SK-N-SH treated with all-trans-retinoic acid at 6 μM for 48 hours (cell line): ENCODE results near the gene ELF5.

Experiments
- ATAC-seq: fragments of 200-7000 bp; cut with Tn5 transposase; 3 replicates; pipeline ENCODE4 v1.9.1; 2020; ENCODE audit warnings: mild to moderate bottlenecking, moderate library complexity
- ARNTL ChIP-seq: fragments of 450-650 bp; formaldehyde crosslinking; IDR thresholded peaks from 2 replicates; pipeline ENCODE4 v1.5.0; 2020; ENCODE audit warnings: low read depth, mild to moderate bottlenecking, moderate library complexity, borderline replicate concordance
- BACH2 ChIP-seq: fragments of 250-450 bp; sonication (Bioruptor Pico); IDR thresholded peaks from 2 replicates; pipeline ENCODE4 v1.9.0; 2021; ENCODE audit warnings: mild to moderate bottlenecking, borderline replicate concordance
- CREB5 ChIP-seq: fragments of 250-450 bp; sonication (Bioruptor Pico); IDR thresholded peaks from 2 replicates; pipeline ENCODE4 v1.5.1; 2020; ENCODE audit warnings: low read depth, mild to moderate bottlenecking, moderate library complexity
- CSDC2 ChIP-seq: fragments of 250-450 bp; sonication (Bioruptor Pico); IDR thresholded peaks from 2 replicates; pipeline ENCODE4 v1.5.0; 2020; ENCODE audit warnings: mild to moderate bottlenecking, moderate library complexity
- CSRNP3 ChIP-seq: fragments of 250-450 bp; sonication (Bioruptor Pico); IDR thresholded peaks from 2 replicates; pipeline ENCODE4 v1.5.1; 2021; ENCODE audit warnings: mild to moderate bottlenecking, moderate library complexity
- ESRRG ChIP-seq: fragments of 250-450 bp; sonication (Bioruptor Pico); IDR thresholded peaks from 2 replicates; pipeline ENCODE4 v1.6.1; 2021; ENCODE audit warnings: mild to moderate bottlenecking
- GLIS3 ChIP-seq: fragments of 250-450 bp; sonication (Bioruptor Pico); IDR thresholded peaks from 2 replicates; pipeline ENCODE4 v1.5.0; 2020; ENCODE audit warnings: mild to moderate bottlenecking, moderate library complexity
- ISL1 ChIP-seq: fragments of 250-450 bp; sonication (Bioruptor Pico); IDR thresholded peaks from 2 replicates; pipeline ENCODE4 v2.1.2; 2022; ENCODE audit warnings: mild to moderate bottlenecking, moderate library complexity
- PATZ1 ChIP-seq: fragments of 250-450 bp; sonication (Bioruptor Pico); IDR thresholded peaks from 2 replicates; pipeline ENCODE4 v1.8.0; 2020; ENCODE audit warnings: mild to moderate bottlenecking, moderate library complexity, borderline replicate concordance
- POU6F1 ChIP-seq: fragments of 250-450 bp; sonication (Bioruptor Pico); IDR thresholded peaks from 2 replicates; pipeline ENCODE4 v1.8.0; 2021; ENCODE audit warnings: low read depth, mild to moderate bottlenecking, moderate library complexity, borderline replicate concordance
- PPARA ChIP-seq: fragments of 250-450 bp; sonication (Bioruptor Pico); IDR thresholded peaks from 2 replicates; pipeline ENCODE4 v1.5.0; 2020; ENCODE audit warnings: mild to moderate bottlenecking, borderline replicate concordance
- RARB ChIP-seq: fragments of 250-450 bp; sonication (Bioruptor Pico); IDR thresholded peaks from 2 replicates; pipeline ENCODE4 v1.8.0; 2021; ENCODE audit warnings: mild to moderate bottlenecking, moderate library complexity
- SNAI2 ChIP-seq: fragments of 250-450 bp; sonication (Bioruptor Pico); IDR thresholded peaks from 2 replicates; pipeline ENCODE4 v1.5.0; 2020; ENCODE audit warnings: mild to moderate bottlenecking, moderate library complexity
- TCF4 ChIP-seq: fragments of 250-450 bp; sonication (Bioruptor Pico); IDR thresholded peaks from 2 replicates; pipeline ENCODE4 v1.8.0; 2021; ENCODE audit warnings: mild to moderate bottlenecking, moderate library complexity, borderline replicate concordance
- TOX ChIP-seq: fragments of 250-450 bp; sonication (Bioruptor Pico); IDR thresholded peaks from 2 replicates; pipeline ENCODE4 v1.8.0; 2021; ENCODE audit warnings: mild to moderate bottlenecking, moderate library complexity, borderline replicate concordance
- ZC3H10 ChIP-seq: fragments of 250-450 bp; sonication (Bioruptor Pico); IDR thresholded peaks from 2 replicates; pipeline ENCODE4 v1.5.1; 2021; ENCODE audit warnings: mild to moderate bottlenecking, moderate library complexity
- ZFP30 ChIP-seq: fragments of 450-650 bp; formaldehyde crosslinking; IDR thresholded peaks from 2 replicates; pipeline ENCODE4 v1.5.0; 2022; ENCODE audit warnings: mild to moderate bottlenecking, moderate library complexity
- ZNF565 ChIP-seq: fragments of 450-650 bp; formaldehyde crosslinking; conservative IDR thresholded peaks from 2 replicates; pipeline ENCODE4 v1.5.0; 2020; ENCODE audit warnings: low read depth, mild to moderate bottlenecking, moderate library complexity
- ZNF8 ChIP-seq: fragments of 450-650 bp; formaldehyde crosslinking; IDR thresholded peaks from 2 replicates; pipeline ENCODE4 v1.5.0; 2020; ENCODE audit warnings: mild to moderate bottlenecking, moderate library complexity

The ELF5 gene

GRCh38 chr11:34488855-34489557 is 24.6 kb downstream of the ELF5 start (continued):
- TF ChIP-seq CREB5 (CRISPR knock-in tag) (no peak), ISL1 (CRISPR knock-in tag) (no peak), RARB (CRISPR knock-in tag) (no peak), CSRNP3 (CRISPR knock-in tag) (no peak), ARNTL (CRISPR knock-in tag) (no peak), ZC3H10 (CRISPR knock-in tag) (no peak)

GRCh38 chr11:34487430-34487829 is 26.2 kb downstream of the ELF5 start:
- ATAC-seq, result no peak

GRCh38 chr11:34483106-34483874 is 30.3 kb downstream of the ELF5 start:
- no peak for ATAC-seq
- TF ChIP-seq ZFP30 (CRISPR knock-in tag), result no peak
- TF ChIP-seq POU6F1 (CRISPR knock-in tag), result no peak
- TF ChIP-seq PATZ1 (CRISPR knock-in tag), result no peak
- no peak for TF ChIP-seq BACH2 (CRISPR knock-in tag)
- TF ChIP-seq ZNF8, result no peak
- no peak for TF ChIP-seq ARNTL (CRISPR knock-in tag)
- no peak for TF ChIP-seq ZC3H10 (CRISPR knock-in tag)

More at GRCh38 chr11:34487430-34487829, 26.2 kb downstream of the ELF5 start:
- TF ChIP-seq SNAI2 (no peak), TCF4 (CRISPR knock-in tag) (no peak), ESRRG (CRISPR knock-in tag) (no peak), ZFP30 (CRISPR knock-in tag) (no peak), GLIS3 (no peak), CSDC2 (CRISPR knock-in tag) (no peak), CREB5 (CRISPR knock-in tag) (no peak), TOX (no peak), BACH2 (CRISPR knock-in tag) (no peak), PATZ1 (CRISPR knock-in tag) (no peak), ISL1 (CRISPR knock-in tag) (no peak), CSRNP3 (CRISPR knock-in tag) (no peak), PPARA (CRISPR knock-in tag) (no peak), ZNF565 (CRISPR knock-in tag) (no peak), ZNF8 (no peak)
